GM18499 (cell line): ENCODE data around the gene KANSL2.
"Not testable (repeated sequence)": the region's sequence is repeated elsewhere in the genome, so short reads cannot be mapped to it uniquely, and the experiment has no call there.

Experiments used
- ATAC-seq: cut with Tn5 transposase; IDR thresholded peaks from one replicate; pipeline ENCODE4 v1.9.1; 2021; ENCODE audit warnings: moderate number of reproducible peaks; ENCODE audit not compliant: insufficient read depth, unreplicated experiment

KANSL2 gene

DNA sequence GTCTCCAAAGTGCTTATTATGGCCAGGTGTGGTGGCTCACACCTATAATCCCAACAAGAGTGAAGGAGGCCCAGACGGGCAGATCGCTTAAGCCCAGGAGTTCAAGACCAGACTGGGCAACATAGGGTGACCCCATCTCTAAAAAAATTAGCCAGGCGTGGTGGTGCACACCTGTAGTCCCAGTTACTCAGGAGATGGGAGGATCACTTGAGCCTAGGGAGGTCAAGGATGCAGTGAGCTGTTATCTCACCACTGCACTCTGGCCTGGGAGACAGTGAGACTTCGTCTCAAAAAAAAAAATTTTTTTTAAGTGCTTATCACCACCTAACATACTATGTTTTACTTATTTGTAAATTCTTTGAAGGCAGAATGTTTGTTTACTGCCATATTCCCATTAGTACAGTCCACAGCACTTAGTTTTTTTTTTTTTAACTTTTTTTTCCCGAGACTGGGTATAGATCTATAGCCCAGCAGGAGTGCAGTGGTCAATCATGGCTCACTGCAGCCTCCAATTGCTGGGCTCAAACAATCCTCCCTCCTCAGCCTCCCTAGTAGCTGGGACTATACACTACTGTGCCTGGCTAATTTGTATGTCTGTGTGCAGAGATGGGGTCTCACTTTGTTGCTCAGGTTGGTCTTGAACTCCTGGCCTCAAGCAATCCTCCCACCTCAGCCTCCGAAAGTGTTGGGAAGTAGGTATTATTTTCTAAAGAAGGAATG, 4.7 kb upstream of the KANSL2 start:
- ATAC-seq = no peak

DNA sequence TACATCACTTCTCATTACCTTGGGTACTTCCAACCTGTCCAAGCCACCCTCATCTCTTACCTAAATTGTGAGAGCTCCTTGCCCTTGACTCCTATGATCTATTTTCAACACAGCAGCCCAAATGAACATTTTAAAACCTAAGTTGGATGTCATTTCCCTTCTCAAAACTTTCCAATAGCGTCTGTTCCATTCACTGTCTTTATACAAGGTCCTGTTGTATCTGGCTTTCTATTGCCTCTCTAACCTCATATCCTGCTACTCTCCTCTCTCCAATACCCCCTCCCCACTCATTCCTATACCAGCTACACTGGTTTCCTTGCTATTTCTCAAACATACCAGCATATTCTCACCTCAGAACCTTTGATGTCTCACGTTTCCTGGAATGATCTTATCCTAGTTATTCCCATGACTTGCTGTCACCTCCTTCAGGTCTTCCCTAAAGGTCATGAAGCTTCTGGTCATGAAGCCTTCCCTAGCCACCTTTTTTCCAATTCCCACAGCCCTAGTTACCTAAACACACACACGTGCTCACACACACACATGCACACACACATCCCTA, 4.1 kb upstream of the KANSL2 start:
- ATAC-seq = no peak

DNA sequence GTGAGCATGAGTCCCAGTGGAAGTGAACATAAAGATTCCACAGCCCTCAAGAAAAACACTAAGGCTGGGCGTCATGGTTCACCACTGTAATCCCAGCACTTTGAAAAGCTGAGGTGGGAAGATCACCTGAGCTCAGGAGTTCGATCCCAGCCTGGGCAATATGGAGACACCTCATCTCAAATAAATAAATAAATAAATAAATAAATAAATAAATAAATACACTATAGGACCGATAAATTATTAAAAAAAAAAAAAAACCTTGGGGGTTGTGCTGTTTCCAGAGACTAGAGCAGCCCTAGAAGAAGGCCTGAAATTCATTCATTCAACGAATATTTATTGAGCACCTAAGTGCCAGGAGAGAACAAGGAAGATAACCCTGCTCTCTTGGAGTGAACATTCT, 1.5 kb upstream of the KANSL2 start:
- ATAC-seq = no peak

DNA sequence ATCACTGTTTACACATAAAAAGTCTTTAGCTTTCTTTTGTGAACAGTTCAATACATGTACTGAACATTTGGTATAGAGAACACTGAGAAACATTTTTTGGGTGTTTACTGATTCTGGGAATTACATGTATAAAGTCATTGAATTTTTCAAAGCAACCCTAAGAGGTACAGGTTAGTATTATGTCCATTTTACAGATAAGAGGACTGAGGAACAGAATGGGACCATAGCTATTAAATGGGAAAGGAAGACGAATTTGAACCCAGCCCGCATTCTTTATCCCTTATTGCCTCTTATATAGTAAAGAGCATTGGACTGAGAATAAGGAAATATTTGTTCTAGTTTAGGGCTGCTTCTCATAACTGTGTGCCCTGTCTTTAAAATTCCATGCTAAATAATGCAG, 889 bp upstream of the KANSL2 start:
- ATAC-seq = no peak

DNA sequence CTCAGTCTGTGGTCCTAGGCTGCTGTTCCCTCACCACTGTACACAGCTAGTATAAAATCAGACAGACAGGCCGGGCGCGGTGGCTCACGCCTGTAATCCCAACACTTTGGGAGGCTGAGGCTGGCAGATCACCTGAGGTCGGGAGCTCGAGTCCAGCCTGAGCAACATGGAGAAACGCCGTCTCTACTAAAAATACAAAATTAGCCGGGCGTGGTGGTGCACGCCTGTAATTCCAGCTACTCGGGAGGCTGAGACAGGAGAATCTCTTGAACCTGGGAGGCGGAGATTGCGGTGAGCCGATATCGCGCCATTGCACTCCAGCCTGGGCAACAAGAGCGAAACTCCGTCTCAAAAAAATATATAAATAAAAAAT, 481 bp upstream of the KANSL2 start:
- not testable (repeated sequence) for ATAC-seq

DNA sequence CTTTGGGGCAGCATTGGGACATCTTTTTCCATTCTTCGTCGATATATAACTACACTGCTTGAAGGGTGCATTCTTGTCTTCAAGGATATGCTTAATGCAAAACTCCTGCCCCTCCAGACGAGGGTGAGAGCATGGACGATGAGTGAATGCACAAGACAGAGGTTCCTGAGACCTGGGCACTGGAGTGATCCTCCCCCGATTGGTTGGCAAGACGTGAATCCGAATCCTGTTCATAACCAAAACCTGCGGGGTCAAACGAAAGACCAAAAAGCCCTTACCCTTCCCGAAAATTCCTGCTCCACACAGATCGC, 684 bp downstream of the KANSL2 start:
- no peak for ATAC-seq

DNA sequence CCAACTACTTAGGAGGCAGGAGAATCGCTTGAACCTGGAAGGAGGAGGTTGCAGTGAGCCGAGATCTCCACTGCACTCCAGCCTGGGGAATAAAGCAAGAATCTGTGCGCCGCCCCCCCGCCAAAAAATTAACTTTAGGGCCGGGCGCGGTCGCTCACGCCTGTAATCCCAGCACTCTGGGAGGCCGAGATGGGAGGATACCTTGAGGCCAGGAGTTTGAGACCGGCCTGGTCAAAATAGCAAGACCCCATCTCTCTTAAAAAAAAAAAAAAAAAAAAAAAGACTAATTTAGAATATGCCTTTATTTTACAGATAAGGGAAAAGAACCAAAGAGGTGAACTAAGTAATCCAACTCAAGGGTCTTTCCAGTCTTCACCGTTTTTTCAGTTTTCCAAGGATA, 1.2 kb downstream of the KANSL2 start:
- no peak for ATAC-seq

DNA sequence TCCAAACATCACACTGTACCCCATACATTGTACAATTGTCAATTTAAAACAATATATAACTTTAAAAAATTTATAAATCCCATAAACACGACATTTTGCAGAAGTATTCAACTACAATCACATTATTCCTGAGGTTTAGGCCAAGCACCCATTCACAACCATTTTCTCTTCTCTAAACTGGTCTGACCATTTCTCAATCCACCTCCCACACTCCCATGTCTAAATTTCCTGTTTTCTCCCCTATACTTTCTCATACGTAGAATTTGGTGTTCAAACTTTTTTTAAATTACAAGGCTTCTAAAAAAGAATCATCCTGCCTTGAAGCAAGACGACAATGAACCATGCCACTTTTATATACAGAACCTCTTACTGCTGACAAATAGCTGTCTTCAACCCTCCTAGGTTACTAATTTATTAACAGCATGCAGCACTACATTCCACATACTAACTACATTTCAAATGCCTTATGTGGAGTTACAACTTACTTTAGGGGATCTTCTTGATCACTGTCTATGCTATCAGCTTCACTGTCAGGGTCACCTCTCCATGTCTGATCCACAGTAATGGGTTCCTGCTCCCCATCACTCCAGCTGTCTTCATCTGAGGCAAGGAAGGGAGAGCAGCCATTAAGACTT, 3.4 kb downstream of the KANSL2 start:
- no peak for ATAC-seq

DNA sequence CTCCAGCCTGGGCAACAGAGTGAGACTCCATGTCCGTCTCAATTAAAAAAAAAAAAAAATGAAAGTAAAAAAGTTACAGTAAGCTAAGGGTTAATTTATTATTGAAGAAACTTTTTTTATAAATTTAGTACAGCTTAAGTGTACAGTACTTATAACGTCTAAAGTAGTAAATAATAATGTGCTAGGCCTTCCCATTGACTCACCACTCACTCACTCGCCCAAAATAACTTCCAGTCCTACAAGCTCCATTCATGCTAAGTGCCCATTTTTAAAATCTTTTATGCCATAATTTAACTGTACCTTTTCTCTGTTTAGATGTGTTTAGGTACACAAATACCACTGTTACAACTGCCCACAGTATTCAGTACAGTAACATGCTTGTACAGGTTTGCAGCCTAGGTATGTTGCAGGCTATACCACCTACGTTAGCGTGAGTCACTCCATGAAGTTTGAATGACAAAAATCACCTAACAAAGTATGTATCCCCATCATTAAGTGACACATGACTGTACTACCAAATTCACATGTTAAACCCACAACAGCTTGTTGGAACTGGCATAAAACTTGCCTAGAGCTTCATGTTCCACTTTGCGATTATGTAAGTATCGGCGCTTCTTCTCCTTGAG, 10.7 kb downstream of the KANSL2 start:
- no peak for ATAC-seq

DNA sequence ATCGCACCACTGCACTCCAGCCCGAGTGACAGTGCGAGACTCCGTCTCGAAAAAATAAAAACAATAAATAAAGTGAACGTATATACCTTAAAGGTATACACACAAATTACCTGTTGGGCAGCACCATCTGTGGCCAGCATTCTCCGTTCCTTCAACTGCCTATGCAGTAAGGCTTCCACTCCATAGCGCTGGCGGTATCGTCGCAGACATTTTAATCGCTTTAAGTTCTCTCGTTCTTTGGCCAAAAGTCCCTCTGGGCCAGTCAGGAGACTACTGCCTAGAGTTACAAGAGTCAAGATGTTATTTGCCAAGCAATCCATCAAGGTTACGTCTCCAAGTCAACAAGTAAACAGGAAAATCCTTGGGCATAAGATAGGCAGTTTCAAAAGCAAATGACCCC, 13.0 kb downstream of the KANSL2 start:
- ATAC-seq = no peak

DNA sequence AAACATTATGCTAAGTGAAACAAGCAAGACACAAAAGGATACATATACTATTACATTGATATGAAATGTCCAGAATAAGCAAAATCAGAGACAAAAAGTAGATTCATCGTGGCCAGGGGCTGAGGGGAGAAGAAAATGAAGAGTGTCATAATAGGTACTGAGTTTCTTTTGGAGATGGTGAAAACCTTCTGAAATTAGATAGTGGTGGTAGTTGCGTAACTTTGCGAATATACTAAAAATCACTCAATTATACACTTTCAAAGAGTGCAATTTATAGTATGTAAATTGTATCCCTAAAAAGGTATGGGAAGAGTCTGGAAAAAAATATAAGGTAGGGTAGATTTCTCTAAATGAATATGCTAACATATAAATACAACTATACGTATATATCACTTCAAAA, 22.2 kb downstream of the KANSL2 start:
- no peak for ATAC-seq

DNA sequence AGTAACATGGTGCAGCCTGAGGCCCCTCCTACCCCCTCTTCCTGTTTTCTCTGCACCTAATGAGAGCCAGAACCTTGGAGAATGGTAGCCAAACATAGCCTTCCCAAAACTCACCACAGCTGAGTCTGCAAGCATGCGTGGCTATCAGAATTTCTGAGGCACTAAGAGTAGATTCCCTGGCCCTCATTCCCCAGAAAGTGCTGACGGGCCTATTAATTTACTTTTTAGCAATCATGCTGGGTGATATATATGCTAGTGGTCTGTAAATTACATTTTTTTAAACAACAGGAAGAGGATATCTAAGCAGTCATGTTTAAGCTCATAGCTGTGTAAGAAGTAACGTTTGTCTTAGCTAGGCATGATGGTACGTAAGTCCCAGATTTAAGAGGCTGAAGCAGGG, 30.4 kb downstream of the KANSL2 start:
- no peak for ATAC-seq

DNA sequence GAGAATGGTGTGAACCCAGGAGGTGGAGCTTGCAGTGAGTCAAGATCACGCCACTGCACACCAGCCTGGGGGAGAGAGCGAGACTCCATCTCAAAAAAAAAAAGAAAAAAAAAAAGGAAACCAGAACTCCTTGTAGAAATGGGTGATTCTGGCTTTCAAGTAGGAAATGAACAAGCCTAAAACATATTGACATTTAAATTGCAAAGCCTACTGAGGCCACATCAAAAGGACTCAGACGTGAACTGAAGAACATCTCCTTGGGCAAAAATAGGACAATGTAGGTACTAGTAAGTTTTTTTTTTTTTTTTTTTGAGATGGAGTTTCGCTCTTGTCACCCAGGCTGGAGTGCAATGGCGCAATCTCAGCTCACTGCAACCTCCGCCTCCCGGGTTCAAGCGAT, 36.7 kb downstream of the KANSL2 start:
- not testable (repeated sequence) for ATAC-seq

DNA sequence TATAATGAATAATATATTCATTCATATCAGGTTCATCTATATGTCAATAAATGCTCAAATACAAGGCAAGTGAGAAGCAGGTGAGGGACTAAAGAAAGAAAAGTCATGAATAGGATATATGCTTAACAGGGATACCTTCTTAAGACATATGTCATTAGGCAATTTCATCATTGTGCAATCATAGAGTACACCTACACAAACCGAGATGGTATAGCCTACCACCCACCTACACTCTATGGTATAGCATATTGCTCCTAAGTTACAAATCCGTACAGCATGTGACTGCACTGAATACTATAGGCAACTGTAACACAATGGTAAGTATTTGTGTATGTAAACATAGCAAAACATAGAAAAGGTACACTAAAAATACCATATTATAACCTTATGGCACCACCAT, 39.0 kb downstream of the KANSL2 start:
- no peak for ATAC-seq

DNA sequence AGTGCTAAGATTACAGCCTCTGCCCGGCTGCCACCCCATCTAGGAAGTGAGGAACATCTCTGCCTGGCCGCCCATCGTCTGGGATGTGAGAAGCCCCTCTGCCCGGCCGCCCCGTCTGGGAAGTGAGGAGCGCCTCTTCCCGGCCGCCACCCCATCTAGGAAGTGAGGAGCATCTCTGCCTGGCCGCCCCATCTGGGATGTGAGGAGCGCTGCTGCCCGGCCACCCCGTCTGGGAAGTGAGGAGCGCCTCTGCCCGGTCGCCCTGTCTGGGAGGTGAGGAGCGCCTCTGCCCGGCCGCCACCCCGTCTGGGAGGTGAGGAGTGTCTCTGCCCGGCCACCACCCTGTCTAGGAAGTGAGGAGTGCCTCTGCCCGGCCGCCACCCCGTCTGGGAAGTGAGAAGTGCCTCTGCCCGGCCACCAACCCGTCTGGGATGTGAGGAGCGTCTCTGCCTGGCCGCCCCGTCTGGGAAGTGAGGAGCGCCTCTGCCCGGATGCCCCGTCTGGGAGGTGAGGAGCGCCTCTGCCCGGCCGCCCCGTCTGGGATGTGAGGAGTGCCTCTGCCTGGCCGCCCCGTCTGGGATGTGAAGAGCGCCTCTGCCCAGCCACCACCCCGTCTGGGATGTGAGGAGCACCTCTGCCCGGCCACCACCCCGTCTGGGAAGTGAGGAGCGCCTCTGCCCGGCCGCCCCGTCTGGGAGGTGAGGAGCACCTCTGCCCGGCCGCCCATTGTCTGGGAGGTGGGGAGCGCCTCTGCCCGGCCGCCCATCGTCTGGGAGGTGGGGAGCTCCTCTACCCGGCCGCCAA, 40.1 kb downstream of the KANSL2 start:
- ATAC-seq = not testable (repeated sequence)

DNA sequence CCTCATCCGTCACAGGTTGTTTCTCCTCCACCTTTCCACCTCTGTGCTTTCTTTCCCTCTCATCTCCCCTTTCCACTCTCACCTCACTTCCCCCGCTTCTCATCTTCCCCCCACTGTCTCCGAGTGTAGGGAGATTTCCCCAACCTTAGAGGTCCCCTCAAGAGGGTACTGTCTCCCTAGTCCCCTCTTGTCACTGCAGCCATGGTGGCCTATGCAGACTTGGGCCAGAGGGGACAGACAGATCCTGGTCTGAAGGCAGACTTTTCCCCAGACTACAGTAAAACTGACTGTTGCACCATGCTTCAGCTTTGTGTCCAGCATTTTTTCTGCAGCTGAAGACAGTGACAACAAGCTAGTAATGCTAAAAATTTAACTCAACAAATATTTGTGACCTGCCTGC, 41.2 kb downstream of the KANSL2 start:
- ATAC-seq = no peak

DNA sequence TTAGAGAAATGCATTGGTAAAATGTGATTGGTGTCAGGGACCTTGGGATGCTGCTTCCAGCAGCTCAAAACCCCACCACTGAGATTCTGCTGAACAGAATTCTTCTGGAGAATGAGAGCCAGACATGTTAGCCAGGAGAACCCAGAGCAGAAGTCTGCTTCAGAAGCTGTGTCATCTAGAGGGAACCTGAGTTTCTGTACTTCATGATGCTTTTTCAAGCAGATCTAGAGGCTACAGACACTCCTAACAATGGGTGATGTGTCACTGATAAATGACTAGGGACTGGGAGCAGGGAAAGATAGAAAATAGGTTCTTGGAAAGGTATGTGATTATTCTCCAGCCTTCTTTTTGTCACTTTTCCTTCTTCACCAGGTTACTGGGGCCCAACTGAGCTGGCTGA, 41.6 kb downstream of the KANSL2 start:
- no peak for ATAC-seq

DNA sequence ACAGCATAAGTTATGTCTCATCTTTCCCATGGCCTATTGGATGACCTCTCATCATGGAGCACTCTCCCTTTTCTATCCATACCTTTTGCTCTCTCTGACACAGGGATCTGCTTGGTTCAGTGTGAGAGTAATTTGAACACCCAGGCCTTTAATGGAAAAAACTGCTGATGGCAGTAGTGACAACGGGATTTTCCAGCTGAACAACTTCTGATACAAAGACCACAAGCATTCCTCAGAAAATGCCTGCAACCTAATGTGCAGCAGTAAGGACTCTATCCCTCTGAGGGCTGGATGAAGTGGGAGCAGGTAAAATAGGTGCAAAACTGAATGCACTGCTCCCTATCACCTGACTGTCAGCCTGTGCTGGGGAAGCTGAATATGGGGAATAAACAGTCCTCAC, 51.0 kb downstream of the KANSL2 start:
- ATAC-seq = no peak

DNA sequence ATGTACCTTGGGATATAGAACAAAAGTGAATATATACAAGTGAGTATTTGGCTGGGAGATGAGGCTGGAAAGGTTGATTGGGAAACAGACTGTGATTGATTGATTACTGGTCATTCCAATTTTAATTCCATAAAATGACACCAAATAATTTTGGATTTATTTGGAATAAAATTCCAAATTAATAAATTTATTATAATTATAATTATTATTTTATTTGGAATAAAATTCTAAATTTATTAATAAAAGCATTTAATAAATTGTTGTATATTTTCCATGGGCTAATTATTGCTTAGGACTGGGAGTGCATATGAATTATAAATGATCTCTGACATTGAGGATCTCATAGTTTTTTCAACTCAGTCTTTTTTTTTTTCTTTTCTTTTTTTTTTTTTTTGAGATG, 51.7 kb downstream of the KANSL2 start:
- ATAC-seq = no peak

DNA sequence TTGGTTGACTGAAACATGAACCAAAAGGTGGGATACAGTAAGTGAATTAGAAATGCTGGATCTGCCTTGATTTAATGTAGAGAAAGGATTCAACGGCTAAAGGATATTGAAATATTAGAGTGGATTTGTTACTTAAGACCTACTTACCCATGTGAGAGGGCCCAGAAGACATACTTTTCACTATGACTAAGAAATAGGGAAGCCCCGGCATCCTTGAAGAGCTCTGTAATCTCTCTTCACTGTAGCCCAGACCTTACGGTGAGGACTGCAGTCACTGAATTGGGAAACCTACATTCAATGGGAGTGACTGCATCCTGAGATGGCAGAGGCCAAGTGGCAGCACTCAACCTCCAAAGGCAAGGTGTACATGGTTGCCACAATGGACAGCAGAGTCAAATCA, 52.5 kb downstream of the KANSL2 start:
- no peak for ATAC-seq

DNA sequence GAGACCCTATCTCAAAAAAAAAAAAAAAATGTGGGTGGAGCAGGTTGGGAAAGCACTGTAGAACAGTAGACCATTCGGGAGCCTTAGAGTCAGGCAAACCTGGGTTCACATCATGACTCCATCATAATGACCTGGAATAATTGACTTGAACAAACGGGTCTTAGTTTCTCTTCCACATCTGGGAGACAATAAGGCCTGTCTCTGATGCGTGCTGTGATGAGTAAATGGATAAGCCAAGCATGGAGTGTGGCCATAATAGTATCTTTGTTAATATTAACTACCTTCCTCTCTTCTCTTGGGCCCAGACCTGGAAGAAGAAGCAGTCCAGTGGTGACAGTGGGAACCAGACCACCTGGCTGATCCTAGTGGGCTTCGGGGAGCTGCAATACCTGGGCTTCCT, 54.5 kb downstream of the KANSL2 start:
- no peak for ATAC-seq
